Dendritic cell treated with granulocyte-macrophage colony-stimulating factor and Interleukin-4, amounts not matched to agents 40 ng/mL and 50 ng/mL, for 4 days (primary cell): ENCODE data around the gene BATF3.
A peak's percentile ranks its signal among the peaks of the same experiment; 100 is the strongest.

Source experiments
- H3K27ac Mint-ChIP-seq: one replicate; pipeline ENCODE4 v1.8.0; 2022; ENCODE audit warnings: mild to moderate bottlenecking, mixed read lengths
- H3K27me3 Mint-ChIP-seq: one replicate; pipeline ENCODE4 v1.8.0; 2022; ENCODE audit warnings: mild to moderate bottlenecking, mixed read lengths
- H3K36me3 Mint-ChIP-seq: one replicate; pipeline ENCODE4 v1.8.0; 2022; ENCODE audit warnings: low read depth, mixed read lengths
- H3K4me1 Mint-ChIP-seq: one replicate; pipeline ENCODE4 v1.8.0; 2022; ENCODE audit warnings: low read depth, mixed read lengths
- H3K4me3 Mint-ChIP-seq: one replicate; pipeline ENCODE4 v1.8.0; 2022; ENCODE audit warnings: mild to moderate bottlenecking, moderate library complexity, mixed read lengths
- H3K9me3 Mint-ChIP-seq: one replicate; pipeline ENCODE4 v1.8.0; 2022; ENCODE audit warnings: mixed read lengths
- intact Hi-C: fragments of 100-400 bp; cut with micrococcal nuclease; formaldehyde crosslinking; loops from one replicate; pipeline ENCODE4 v1.15.0; 2022

BATF3 gene

GRCh38 chr1:212637902-212638301, 61.7 kb downstream of the BATF3 start:
- Mint-ChIP-seq H3K27me3 (peaks cover 2% of the 10 kb centered on the region), H3K4me1 (peaks cover 48% of the 10 kb centered on the region), H3K36me3 (peaks cover 23% of the 10 kb centered on the region), H3K27ac (peak overlapping the region; percentile 3), H3K9me3 (peaks cover 24% of the 10 kb centered on the region), H3K4me3 (no peak overlapping the region)
- intact Hi-C loops: no loop called here
